T follicular helper cell (primary cell): ENCODE results near the gene SLC3A2.

Experiments
- DNase-seq: peaks from one replicate; pipeline ENCODE4 v3.0.0-alpha.2; 2020; ENCODE audit warnings: low read depth

Gene SLC3A2

DNA sequence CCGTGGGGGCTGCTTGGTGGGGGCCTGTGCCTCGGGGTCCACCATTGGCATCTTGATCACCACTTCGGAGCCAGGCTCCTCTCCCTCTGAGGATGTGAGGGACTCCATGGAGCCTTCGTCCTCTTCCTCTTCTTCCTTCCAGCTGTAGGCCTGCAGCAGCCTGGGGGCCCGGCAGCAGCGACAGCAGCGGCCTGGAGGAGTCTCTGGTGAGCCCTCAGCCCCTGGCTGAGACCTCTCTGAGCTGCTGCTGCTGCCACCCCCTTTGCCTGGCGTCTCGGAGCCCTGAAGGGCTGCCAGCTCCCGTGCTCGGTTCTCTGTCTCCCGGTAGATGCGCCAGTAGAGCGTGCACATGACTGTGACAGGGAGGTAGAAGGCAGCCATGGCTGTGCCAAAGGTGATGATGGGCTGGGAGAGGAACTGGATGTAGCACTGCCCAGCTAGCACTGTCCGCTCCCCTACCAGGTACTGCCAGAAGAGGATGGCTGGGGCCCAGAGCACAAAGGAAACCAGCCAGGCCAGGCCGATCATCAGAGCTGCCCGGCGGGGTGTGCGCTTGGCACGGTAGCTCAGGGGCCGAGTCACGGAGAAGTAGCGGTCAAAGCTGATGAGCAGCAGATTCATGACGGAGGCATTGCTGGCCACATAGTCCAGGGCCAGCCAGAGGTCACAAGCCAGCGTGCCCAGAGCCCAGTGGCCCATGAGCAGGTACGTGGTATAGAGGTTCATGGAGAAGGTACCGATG is 29.6 kb downstream of the SLC3A2 start:
- DNase-seq: no peak

DNA sequence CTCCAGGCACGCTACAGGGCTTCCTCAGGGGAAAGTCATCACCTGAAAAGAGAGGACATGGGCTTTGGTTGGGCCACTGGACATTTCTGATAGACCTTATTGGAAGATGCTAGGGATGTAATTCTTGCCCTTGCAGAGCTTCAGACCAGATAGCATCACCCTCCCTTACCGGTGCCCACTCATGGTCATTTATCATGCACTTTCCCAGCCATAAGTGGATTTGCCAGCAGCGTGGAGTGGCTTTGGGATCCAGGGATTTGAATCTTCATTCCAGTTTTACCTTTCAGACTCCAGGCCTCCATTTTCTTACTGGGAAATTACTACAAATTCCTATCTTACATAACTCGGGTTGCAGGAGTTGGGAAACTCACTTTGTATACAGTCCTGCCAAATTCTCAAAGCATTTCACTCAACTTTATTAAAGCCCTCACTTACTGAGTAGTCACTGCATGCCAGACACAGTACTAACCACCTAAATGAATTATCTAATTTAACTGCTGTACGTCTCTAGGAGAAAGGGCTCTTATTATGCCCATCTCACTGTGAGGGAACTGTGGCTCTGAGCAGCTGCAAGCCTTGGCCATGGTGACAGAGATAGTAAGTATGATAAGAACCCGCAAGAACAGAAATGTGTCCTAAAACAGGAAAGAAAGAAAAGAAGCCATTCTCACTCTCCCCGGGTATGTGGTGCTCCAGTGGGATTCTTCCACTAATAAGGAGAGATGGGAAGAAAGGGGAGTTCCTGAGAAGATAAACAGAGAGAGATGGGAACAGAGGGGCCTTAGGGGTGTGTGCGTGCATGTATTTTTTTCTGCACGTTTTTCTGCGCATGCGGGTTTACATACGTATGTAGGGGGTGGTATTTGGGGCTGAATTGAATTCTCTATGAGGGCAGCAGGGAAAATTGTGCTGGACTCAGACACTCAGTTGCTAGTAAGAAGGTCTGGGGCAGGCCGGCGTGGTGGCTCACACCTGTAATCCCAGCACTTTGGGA is 30.7 kb downstream of the SLC3A2 start:
- no peak for DNase-seq

DNA sequence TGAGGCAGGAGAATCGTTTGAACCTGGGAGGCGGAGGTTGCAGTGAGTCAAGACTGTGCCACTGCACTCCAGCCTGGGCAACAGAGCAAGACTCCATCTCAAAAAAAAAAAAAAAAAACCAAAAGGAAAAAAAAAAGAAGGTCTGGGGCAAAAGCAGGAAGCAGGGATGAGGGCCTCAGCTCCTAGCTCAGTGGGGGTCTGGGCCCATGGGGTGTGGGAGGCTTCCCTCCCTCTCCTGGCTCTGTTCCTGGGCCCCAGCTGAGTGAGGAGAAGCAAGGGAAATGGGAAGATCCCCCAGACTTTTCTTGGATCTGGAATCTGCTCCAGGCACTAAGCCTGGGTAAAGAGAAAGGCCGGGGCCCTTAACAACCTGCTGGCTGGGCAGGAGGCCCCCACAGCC is 31.6 kb downstream of the SLC3A2 start:
- DNase-seq: no peak

DNA sequence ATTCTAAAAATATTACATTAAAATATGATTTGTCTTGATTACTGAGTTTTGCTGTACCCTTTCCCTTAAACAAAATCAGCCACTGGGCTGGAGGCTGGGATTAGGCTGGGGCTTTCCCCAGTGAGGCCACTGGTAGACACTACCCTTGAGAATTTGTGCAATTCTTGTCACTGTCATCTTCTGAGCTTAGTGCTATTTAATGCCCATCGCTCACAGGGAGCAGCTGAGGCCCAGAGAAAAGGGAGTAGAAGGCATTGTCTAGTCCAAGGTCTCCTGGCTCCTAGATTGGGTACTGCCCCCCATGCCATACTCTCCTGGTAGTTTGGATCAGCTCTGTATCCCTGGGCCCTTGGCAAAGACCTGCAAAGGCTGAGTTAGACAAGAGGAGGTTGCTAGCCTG is 33.7 kb downstream of the SLC3A2 start:
- no peak for DNase-seq

DNA sequence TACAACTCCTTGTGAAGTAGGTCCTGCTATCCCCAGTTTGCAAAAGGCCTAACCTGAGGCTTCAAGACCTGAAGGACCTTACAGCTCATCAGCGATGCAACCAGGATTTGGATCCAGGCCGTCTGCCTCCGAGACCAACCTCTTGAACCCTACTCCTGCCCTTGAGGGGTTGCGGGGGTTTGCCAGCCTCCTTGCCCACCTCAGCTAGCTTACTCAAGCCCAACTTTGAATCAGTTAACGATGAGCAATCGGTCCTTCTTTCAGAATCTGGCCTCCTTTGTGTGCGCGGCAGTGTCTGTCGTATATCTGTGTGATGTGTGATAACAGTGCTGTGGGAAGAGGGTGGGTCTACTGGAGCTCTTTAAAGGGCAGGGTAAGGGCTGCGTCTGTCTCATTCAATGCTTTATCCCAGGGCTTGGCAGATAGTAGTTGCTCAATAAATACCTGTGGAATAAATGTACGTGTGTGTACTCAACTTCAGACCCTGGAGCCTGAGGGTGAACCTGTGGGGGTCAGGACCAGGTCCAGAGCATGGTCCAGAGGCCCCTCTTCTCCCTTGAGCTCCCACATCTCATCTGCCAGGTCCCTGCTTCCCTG is 37.3 kb downstream of the SLC3A2 start:
- no peak for DNase-seq

DNA sequence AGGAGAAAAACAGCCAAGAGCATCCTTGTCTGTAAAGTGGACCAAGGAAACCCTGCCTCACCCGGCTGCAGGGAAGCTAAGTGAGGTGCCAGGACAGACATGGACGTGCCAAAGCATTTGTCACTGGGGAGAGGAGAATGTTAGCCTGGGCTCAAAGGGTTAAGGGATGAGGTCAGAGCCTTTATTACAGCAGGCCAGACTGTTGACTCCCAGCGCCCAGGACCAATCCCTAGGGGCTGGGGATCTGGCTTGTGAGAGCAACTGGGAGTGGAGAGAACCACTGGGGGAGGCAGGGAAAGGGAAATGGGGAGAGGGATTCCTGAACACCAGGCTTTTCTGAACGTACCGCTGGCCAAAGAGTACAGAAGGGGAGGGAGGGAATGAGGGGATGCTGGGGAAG is 37.8 kb downstream of the SLC3A2 start:
- no peak for DNase-seq

DNA sequence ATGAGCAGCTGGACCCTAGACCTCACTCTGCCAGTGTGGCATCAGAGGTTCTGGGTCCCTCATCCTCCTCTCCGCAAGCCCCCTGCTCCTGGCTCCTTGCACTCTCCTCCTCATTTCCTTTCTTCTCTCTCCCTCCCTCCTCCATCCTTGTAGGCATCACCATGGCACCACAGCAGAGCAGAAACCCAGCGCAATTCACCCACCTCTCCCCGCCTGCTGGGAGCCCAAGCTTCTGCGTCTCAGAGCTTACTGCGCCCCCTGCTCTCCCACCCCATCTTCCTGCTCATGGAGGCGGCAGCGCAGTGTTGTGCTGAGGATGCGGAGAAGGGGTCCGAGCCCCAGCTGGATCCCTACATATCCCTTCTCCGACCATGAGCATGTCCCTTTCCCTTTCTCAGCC is 38.8 kb downstream of the SLC3A2 start:
- no peak for DNase-seq

DNA sequence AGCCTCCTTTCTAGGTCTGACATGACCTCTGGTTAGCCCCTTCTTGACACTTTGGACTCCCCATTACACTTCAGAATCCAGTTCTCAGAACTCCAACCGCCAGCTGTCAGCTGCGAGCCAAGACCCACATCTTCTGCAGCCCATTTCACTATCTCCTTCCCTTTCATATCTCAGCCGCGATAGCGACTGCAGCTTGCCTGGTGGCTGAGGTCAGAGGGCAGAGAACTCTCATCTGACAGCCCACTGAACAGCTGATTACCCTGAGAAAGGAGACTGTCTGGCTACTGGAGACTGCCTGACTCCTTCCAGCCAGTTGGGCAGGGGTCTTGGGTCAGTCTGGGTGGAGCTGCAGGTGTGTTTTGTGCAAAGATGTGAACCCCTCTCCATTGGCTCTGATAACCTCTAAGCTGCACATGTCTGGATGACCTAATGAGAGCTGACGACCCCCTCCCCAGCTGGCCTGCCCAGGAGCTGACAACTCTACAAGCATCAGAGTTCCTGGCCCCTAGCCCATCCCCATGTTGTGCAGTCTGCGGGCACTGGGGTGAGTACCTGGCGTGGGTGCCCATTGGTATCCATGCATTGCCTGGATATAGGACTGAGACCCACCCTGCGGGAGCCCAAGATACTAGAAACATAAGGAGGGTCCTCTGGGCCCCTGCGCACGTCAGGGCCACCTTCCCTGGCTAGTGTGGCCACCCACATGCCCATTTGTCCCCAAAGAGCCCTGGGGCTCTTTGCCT is 39.4 kb downstream of the SLC3A2 start:
- DNase-seq: no peak

DNA sequence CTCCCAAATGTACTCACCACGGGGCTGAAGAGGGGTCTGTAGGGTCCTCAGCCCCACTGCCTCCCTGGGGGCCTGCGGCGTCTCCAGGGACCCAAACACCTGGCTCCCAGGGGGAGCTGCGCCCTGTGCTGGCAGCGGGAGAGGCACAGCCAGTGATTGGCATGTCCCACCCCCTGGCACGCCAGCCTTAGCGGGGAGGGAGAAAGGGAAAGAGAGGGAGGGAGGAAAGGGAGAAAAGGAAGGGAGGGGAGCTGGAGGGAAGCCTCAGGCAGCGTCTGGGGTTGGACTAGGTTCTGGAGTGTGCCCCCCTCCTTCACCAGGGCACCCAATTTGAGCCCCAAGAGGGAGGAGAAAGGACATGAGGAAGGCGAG is 40.5 kb downstream of the SLC3A2 start, which contains the start of gene CHRM1:
TSS of gene CHRM1 (minus strand) at position 163 of the 372 bp plus-strand sequence. CDS start 10,263 bp downstream, outside the sequence.
- DNase-seq: no peak

DNA sequence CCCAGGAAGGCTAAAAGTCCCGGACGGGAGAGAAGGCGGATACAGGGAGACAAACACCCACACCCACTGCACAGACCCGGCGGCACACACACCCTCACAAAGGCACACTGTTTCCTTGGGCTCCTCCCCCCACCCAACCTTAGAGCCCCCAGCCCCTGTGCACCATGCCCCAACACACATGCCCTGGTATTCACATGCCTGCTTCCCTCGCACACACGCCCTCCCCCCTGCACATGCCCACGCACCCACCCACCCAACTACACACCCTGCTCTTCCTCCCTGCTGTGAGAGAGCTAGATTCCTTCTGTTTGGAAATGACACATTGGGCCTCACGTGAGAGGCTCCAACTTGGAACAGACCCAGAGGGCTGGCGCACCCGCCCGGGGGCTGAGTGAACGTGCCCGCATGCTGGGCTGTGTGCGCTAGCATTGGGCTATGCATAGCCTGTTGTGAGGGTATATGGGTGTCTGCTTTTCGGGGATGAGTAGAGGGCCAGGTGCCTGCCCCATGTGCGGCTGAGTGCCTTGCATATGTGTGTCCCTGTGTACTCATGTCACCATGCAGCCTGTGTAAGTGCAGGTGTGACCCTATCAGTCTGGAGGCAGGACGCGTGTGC is 41.0 kb downstream of the SLC3A2 start:
- DNase-seq: no peak

DNA sequence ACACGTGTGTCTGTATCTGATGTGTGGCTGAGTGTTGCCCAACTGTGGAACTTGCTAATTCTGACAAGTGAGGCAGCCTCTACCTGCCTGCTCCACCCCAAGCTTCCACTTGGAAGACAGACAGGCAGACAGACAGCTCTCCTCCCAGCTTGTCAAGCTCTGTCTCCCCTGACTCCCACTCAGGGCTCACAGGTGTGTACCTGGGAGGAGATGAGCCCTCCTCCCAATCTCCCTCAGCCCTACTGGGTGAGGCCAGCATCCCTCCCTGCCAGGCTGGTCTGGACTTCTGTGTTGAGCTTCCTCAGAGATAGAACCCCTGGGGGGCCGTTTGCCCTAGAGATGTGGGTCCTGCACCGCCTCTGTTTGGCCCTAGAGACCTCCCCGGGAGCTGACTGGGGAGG is 41.5 kb downstream of the SLC3A2 start:
- DNase-seq: no peak

DNA sequence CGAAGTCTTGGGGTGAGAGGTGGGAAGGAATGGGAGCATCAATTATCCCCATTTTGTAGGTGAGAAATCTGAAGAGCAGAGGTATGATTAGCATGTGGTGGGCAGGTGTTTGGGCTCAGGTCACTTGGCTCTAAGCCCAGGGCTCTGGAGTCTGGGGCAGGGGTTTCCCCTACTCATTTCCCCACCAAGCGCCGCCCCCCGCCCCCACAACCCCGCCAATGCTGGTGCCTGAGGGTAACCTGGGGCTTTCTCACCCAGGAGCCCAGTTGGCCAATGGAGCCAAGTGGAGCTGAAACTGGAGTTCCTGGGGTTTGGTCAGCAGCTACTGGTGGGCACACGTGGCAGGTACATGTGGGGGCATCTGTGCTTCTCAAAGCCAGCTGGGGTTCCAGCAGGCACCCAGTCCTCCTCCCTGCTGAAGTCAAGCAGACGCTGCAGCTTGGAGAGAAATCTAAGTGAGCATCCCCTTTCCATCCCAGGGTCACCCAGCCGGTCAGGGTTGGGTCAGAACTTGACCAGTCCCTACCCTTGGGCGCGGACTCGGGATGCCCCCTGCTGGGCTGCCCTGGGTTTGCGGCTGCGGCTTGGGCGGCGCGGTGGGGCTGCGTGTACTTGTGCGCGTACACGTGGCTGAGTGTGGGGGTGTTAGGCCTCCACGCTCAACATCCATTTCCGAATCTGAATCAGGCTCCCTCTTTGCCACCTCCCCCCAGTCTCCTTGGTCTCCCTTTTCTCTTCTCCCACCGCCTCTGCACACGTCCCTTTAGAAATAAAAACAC is 42.1 kb downstream of the SLC3A2 start:
- no peak for DNase-seq

DNA sequence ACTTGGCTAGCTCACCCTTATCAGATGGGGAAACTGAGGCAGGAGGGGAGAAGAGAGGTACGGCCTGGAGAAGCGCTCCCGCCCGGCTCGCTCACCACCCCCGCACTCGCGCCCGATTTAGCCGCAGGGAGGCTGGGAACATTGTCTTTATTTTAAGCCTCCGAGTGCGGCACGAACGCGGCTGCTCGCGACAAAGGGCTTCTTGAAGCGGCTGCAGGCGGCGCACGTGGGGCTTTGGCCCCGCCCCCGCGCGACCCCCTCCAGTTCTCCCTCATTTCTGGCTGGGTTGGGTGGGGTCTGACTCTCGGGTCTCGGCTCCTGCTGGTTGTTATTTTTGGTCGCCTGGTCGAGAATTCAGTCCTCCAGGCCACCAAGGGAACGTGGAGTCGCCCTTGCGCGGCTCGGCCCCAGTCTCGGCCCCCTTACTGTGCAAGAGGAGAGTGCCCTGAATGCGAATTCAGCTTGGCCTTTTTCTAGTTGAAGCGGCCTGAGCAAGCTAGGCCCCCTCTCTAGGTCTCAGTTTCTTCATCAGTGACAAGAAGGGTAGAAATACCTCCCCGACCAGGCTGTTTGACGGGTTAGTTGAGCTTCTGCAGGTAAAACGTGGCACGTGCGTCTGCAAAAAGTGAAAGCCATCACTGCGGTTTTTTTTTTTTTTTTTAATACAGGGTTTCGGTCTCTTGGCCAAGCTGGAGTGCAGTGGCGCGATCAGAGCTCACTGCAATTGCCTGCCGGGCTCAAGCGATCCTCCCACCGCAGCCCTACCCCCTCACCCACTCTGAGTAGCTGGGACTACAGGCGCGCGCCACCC is 43.1 kb downstream of the SLC3A2 start:
- DNase-seq: peak; percentile 12

DNA sequence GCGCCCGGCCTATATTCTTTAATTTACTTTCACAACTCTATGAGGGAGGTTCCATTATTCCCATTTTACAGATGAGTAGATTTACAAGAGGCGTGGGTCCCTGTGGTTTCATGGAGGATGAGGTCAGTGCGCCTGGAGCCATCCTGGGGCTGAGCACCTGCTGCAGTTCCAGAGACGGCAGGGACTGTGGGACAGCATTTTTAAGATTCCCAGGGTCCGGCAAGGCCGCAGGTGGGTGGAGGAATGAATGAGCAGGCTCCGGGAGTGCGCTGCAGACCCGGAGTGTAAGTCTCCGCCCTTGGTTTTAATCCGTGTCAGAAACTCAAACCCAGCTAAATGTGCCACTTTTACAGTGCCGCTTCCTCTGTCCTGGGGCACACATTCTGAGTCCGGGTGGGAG is 44.6 kb downstream of the SLC3A2 start:
- no peak for DNase-seq

DNA sequence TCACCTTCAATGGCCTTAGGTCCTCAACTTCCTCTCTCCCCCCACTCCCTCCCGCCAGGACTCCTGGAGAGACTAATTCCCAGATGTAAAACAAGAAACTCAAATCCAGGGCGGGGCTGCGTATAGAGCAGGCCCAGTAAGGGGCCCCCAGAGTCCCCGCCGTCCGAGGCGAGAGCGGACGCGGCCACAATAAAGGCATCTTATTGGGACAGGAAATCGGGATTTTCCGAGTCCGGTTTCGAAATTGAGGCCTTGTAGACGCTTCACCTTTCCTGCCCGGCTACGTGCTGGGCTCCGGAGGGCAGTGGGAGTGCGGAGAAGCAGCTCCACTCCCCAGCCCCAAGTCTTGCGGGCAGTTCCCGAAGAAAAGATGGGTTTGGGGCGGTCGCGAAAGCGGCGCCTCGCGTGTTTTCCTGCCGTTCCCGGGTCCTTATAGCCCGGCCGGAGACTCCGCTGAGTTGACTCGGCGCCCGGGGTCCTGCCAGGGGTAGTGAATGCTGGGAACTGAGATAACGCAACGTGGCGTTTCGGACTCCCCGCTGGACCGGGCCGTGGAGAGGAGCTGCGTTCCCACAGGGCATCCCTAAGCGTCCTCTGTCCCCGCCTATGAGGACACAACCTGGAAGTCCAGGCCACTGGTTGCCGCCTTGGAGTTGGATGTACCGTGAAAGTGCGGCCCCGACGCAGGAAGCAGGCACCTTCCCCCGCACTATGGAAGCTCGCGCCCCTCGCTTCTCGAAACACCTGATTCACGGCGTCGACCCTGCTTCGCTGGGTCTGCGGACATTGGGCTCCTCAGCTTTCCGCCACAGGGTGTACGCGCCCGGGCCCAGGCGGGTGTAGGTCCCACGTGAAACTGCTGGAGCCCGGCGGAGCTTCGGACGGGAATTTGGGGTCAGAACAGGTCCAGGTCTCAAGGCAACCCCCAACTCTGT is 45.3 kb downstream of the SLC3A2 start:
- no peak for DNase-seq

DNA sequence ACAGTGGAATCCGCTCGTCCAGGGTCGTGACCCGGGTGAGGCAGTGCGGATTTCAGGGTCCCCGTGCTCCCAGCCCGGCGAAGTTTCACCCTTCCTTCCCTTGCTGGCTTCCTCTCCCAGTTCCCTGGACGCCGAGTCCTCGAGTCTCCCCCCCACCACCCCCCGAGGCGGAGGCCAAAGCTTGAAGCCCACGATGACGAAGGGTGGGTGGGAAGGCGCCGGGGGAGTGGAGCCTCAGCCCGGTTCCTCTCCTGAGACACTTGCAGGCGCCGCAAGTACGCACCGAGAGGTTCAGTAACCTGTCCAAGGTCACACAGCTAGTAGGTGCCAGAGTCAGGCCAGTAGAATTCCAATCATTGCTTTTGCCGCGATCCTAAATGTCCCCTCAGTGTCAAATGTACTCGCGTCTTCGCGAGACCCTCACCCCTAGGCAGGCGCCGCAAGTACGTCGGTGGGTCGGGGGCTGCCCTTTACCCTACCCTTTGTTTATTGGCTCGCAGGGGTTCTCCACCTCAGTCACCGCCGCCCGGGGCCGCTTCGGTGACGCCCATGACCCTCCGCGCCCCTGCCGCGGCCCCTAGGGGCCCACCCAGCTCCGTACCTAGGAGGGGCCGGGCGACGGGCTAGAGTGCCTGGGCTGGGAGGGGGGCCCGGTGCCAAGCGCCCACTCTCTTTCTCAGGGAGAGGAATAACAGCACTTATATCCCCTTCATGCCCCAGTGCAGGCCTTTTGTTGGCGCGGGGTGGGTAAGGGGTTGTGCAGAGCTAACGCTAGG is 46.2 kb downstream of the SLC3A2 start:
- DNase-seq: no peak

DNA sequence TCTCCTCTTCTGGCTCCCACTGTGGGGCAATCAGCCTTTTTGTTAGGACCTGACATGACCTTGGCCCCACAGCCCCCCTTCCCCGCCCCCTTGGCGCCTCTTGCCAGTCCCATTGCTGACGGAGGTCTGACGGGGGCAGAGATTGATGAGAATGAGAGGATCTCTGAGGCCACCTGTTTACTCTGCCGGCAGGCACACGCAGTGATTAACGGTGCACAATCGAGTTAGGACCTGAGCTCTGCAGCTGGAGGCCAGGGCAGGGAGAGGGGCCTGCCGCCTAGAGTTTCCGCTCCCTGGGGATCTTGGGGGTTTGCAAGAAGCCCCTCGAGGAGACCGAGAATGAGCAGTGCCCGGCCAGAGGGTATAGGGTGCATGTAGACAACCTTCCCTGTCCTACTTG is 47.3 kb downstream of the SLC3A2 start:
- no peak for DNase-seq

DNA sequence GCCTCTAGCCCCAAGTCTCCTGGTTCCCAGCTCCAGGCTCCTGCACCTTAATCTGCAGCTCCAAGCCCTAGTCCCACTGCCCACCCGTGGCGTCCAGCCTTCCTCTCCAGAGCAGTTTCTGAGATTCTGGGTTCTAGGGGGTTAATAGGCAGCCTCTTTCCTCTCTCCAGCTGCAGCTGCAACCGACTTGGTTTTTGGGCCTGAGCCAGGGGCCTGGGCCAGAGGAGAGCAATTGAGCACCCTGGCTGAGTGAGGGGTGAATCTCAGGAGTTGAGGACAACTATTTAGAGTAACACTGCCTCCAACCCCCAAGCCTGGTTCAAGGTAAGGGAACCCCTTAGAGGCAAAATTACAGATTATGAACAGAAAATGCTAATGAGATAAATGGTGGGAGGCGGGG is 49.5 kb downstream of the SLC3A2 start:
- DNase-seq: no peak
